GM12878 (cell line): ENCODE data around the gene GDI2. TPM values are rescaled to one million over a fixed set of nuclear protein-coding genes. Genes with fewer than 3 reads are reported as not detected.

Experiments
- ATAC-seq: fragments of 200-7000 bp; cut with Tn5 transposase; 3 replicates; pipeline ENCODE4 v1.9.1; 2020; ENCODE audit warnings: mild to moderate bottlenecking, moderate library complexity
- BruUV-seq: library from RNA; stranded (reverse); fragments of 400-500 nt; replicated peaks from 2 replicates; lab custom pipeline; 2021; lab: Mats Ljungman, UMichigan
- CTCF ChIA-PET: fragments of 300-600 bp; sonication (Branson Sonifier 250); formaldehyde crosslinking; extraction: SDS; loops from one replicate; lab custom pipeline; 2021; ENCODE audit warnings: inconsistent platforms; lab: Yijun Ruan, JAX
- POLR2A ChIA-PET: fragments of 350-600 bp; formaldehyde crosslinking; extraction: SDS; loops from one replicate; lab custom pipeline; 2021; ENCODE audit warnings: inconsistent platforms; lab: Charles Lee
- RAD21 ChIA-PET: fragments of 300-600 bp; sonication (Branson Sonifier 250); formaldehyde crosslinking; loops from one replicate; lab custom pipeline; 2023; ENCODE audit warnings: antibody characterized with exemption; ENCODE audit not compliant: unreplicated experiment; lab: Charles Lee
- SMC1A ChIA-PET: fragments of 300-600 bp; sonication (Branson Sonifier 250); formaldehyde crosslinking; loops from one replicate; lab custom pipeline; 2023; ENCODE audit not compliant: unreplicated experiment, uncharacterized antibody; lab: Charles Lee
- DNase-seq: peaks from one replicate; pipeline ENCODE4 v3.0.0-alpha.2; 2011; ENCODE audit warnings: low read depth, low spot score
- FAIRE-seq: peaks from 3 replicates; lab custom pipeline; 2011; peaks lifted over from hg19 to GRCh38; lab: Jason Lieb, UNC
- H2AFZ ChIP-seq: 2 replicates; pipeline ENCODE4 v1.6.0; 2011; ENCODE audit warnings: low read depth, low read length, control low read depth; ENCODE audit not compliant: control insufficient read depth
- H3K27ac ChIP-seq: 2 replicates; pipeline ENCODE4 v1.5.1; 2011; ENCODE audit warnings: control low read depth; ENCODE audit not compliant: control insufficient read depth, insufficient read depth
- H3K27me3 ChIP-seq, 2 experiments: replicated peaks in 1 of 2; 2 replicates each; pipeline versions ENCODE4 v1.6.0 to v1.6.1; 2011; ENCODE audit warnings: low read length in 1 of 2; ENCODE audit not compliant: control insufficient read depth in 2 of 2, insufficient read depth in 2 of 2
- H3K36me3 ChIP-seq, 2 experiments: 2 replicates each; pipeline ENCODE4 v1.5.1; 2011; ENCODE audit warnings: low read length in 1 of 2; ENCODE audit not compliant: control insufficient read depth in 2 of 2, insufficient read depth in 2 of 2
- H3K4me1 ChIP-seq: 2 replicates; pipeline ENCODE4 v1.6.1; 2011; ENCODE audit warnings: mild to moderate bottlenecking, low read length, moderate library complexity, mixed read lengths; ENCODE audit not compliant: control insufficient read depth, insufficient read depth
- H3K4me2 ChIP-seq: 2 replicates; pipeline ENCODE4 v1.6.0; 2011; ENCODE audit warnings: control low read depth; ENCODE audit not compliant: control insufficient read depth, insufficient read depth
- H3K4me3 ChIP-seq: fragments of 200-600 bp; sonication (generic); 2 replicates; pipeline ENCODE4 v1.5.1; 2016
- H3K79me2 ChIP-seq: 2 replicates; pipeline ENCODE4 v1.6.0; 2011; ENCODE audit warnings: low read length; ENCODE audit not compliant: control insufficient read depth, insufficient read depth
- H3K9ac ChIP-seq: 2 replicates; pipeline ENCODE4 v1.8.0; 2011; ENCODE audit warnings: low read length, control low read depth, mixed read lengths; ENCODE audit not compliant: control insufficient read depth, insufficient read depth
- H3K9me3 ChIP-seq: replicated peaks from 3 replicates; pipeline ENCODE4 v1.5.1; 2011; ENCODE audit warnings: mild to moderate bottlenecking, low read length; ENCODE audit not compliant: control insufficient read depth, insufficient read depth
- H4K20me1 ChIP-seq: 2 replicates; pipeline ENCODE4 v1.6.0; 2011; ENCODE audit not compliant: control insufficient read depth, insufficient read depth
- ATF7 ChIP-seq: fragments of 450-650 bp; IDR thresholded peaks from 2 replicates; pipeline ENCODE4 v1.6.1; 2016; ENCODE audit warnings: low read depth, mild to moderate bottlenecking
- FOXK2 ChIP-seq: fragments of 450-650 bp; IDR thresholded peaks from 2 replicates; pipeline ENCODE4 v1.6.1; 2017; ENCODE audit warnings: mild to moderate bottlenecking, moderate library complexity
- HDGF ChIP-seq: fragments of 450-650 bp; IDR thresholded peaks from 2 replicates; pipeline ENCODE4 v1.6.1; 2016; ENCODE audit warnings: antibody characterized with exemption
- IKZF1 ChIP-seq: fragments of 450-650 bp; conservative IDR thresholded peaks from 2 replicates; pipeline ENCODE4 v1.6.1; 2017; ENCODE audit warnings: antibody characterized with exemption, mild to moderate bottlenecking
- MXI1 ChIP-seq: fragments of 150-350 bp; IDR thresholded peaks from 2 replicates; pipeline ENCODE4 v1.6.1; 2011; ENCODE audit warnings: low read depth, mild to moderate bottlenecking, inconsistent platforms, low read length, improper control_type of control experiment
- NBN ChIP-seq: fragments of 450-650 bp; IDR thresholded peaks from 2 replicates; pipeline ENCODE4 v1.6.1; 2016
- NFIC ChIP-seq: IDR thresholded peaks from 2 replicates; pipeline ENCODE4 v1.6.1; 2012; ENCODE audit warnings: low read depth, mild to moderate bottlenecking, inconsistent platforms, low read length, moderate library complexity
- NR2C2 ChIP-seq: IDR thresholded peaks from 2 replicates; pipeline ENCODE4 v1.6.1; 2011; ENCODE audit warnings: borderline replicate concordance, low read depth; ENCODE audit not compliant: control insufficient read depth, insufficient read length
- PAX8 ChIP-seq: fragments of 450-650 bp; IDR thresholded peaks from 2 replicates; pipeline ENCODE4 v1.6.1; 2017; ENCODE audit warnings: mild to moderate bottlenecking, moderate library complexity
- PML ChIP-seq: IDR thresholded peaks from 2 replicates; pipeline ENCODE4 v1.6.1; 2012; ENCODE audit warnings: low read length, inconsistent platforms
- RBBP5 ChIP-seq: fragments of 200-600 bp; sonication (generic); conservative IDR thresholded peaks from 2 replicates; pipeline ENCODE4 v1.6.1; 2016
- RUNX3 ChIP-seq: IDR thresholded peaks from 2 replicates; pipeline ENCODE4 v1.6.1; 2012; ENCODE audit warnings: low read length, inconsistent platforms
- SUZ12 ChIP-seq: fragments of 200-600 bp; sonication (generic); IDR thresholded peaks from one replicate; pipeline ENCODE4 v1.6.1; 2018; ENCODE audit warnings: antibody characterized with exemption, mild to moderate bottlenecking; ENCODE audit not compliant: unreplicated experiment
- YY1 ChIP-seq: IDR thresholded peaks from 2 replicates; pipeline ENCODE4 v1.6.1; 2011; ENCODE audit warnings: low read depth, mild to moderate bottlenecking, low read length
- ZNF217 ChIP-seq: fragments of 450-650 bp; IDR thresholded peaks from 2 replicates; pipeline ENCODE4 v1.6.1; 2017; ENCODE audit warnings: antibody characterized with exemption, mild to moderate bottlenecking
- WGBS: methylation state at CpG from one replicate; pipeline ENCODE4 v1.1.6; 2016; ENCODE audit warnings: low lambda C conversion rate; ENCODE audit not compliant: insufficient replicate concordance, insufficient coverage; ENCODE audit errors: missing lambda C conversion rate; 5-methylcytosine and 5-hydroxymethylcytosine counted together
- in situ Hi-C: fragments of 300-500 bp; cut with MboI; formaldehyde crosslinking; loops from 9 replicates; pipeline ENCODE4 v1.14.3; 2018; ENCODE audit warnings: mixed read lengths
- intact Hi-C: fragments of 100-400 bp; cut with micrococcal nuclease; formaldehyde crosslinking; loops from one replicate; pipeline ENCODE4 v1.14.2; 2022; ENCODE audit not compliant: unreplicated experiment
- polyA plus RNA-seq, 11 experiments: library from polyadenylated mRNA; depleted of rRNA in 4 of 11; unstranded in 6 of 11; stranded (reverse) in 5 of 11; fragments of >200 nt; fragmentation: Nextera tagmentation in 4 of 11; fragmentation: Illumina TruSeq in 1 of 11; extraction: Ambion mirVana in 4 of 11; extraction: Trizol in 1 of 11; gene quantifications; 1 replicate in 1 of 11; 2 replicates in 10 of 11; pipeline versions ENCODE4 v1.2.1 to v1.2.3, GENCODE V29; 2011 to 2016; ENCODE audit warnings: inconsistent platforms in 2 of 11, missing spikeins in 2 of 11, low read depth in 1 of 11
- total RNA-seq, 4 experiments: library from RNA; depleted of rRNA in 3 of 4; stranded (reverse); fragments of >200 nt in 3 of 4; fragmentation: Illumina TruSeq in 1 of 4; extraction: Trizol in 1 of 4; gene quantifications; 2 replicates each; pipeline versions ENCODE4 v1.2.1 to v1.2.3, GENCODE V29; 2013 to 2021
- TF ChIP-seq, protein P1 (sequence below): fragments of 450-650 bp; IDR thresholded peaks from 2 replicates; pipeline ENCODE4 v1.6.1; 2017; ENCODE audit warnings: mild to moderate bottlenecking, low read depth, inconsistent platforms; ENCODE audit not compliant: poor library complexity, severe bottlenecking
- TF ChIP-seq, protein P2 (sequence below): fragments of 450-650 bp; IDR thresholded peaks from 2 replicates; pipeline ENCODE4 v1.6.1; 2014; ENCODE audit warnings: mild to moderate bottlenecking
- TF ChIP-seq, protein P3 (sequence below): fragments of 450-650 bp; IDR thresholded peaks from 2 replicates; pipeline ENCODE4 v1.6.1; 2017; ENCODE audit warnings: borderline replicate concordance

Gene GDI2
- total and polyA plus RNA-seq, 10 of the 15 experiments (the other 5 are each of a cell fraction or from before 2014, with no cell fraction given) = 261 to 395 (median 276) TPM

DNA sequence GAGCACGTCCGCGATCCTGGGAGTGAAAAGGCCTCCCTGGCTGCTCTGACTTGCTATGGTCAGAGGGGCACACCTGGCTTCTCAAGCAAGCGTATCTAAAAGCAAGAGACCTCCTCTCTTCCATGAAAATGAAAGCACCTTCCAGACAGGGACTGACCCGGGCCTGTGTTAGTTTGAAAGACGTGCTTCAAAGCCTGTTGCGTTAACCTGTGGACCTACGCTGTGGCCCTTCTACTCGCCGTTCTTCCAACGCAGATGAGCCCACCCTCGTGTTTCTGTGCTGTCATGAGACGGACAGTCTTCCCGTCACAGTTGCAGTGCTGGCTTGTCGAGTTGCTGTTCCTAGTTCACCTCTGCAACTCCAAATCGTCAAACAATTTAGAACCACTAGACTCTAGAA is 15.5 kb upstream of the GDI2 start:
- BruUV-seq = no TSS peak
- Histone ChIP-seq H2AFZ (no peak overlapping the region), H3K36me3 (no peaks in the 10 kb centered on the region), H3K4me1 (no peaks in the 10 kb centered on the region), H4K20me1 (no peaks in the 10 kb centered on the region), H3K79me2 (no peaks in the 10 kb centered on the region), H3K9ac (no peak overlapping the region), H3K4me3 (no peak overlapping the region), H3K27ac (no peak overlapping the region), H3K9me3 (no peaks in the 10 kb centered on the region), H3K4me2 (no peak overlapping the region), H3K27me3 (no peaks in the 10 kb centered on the region)
- intact Hi-C loops = no loop called here
- ChIA-PET POLR2A (no interaction called here), SMC1A (no interaction called here), RAD21 (interaction anchor here (1.1 kb wide), 1 partner anchor 15 kb away, joined by 4 read pairs; no protein-coding TSS in a partner anchor), CTCF (interaction anchor here (1.5 to 2.6 kb wide), 2 partner anchors 9 to 15 kb away, joined by 4 to 9 read pairs; no protein-coding TSS in a partner anchor)
- DNase-seq (no peak), FAIRE-seq (no peak), ATAC-seq (no peak)
- WGBS = 90% methylated on average over 16 of the region's 16 CpGs
- in situ Hi-C loops = no loop called here
- no peak for TF ChIP-seq RUNX3
- TF ChIP-seq, protein P1, sequence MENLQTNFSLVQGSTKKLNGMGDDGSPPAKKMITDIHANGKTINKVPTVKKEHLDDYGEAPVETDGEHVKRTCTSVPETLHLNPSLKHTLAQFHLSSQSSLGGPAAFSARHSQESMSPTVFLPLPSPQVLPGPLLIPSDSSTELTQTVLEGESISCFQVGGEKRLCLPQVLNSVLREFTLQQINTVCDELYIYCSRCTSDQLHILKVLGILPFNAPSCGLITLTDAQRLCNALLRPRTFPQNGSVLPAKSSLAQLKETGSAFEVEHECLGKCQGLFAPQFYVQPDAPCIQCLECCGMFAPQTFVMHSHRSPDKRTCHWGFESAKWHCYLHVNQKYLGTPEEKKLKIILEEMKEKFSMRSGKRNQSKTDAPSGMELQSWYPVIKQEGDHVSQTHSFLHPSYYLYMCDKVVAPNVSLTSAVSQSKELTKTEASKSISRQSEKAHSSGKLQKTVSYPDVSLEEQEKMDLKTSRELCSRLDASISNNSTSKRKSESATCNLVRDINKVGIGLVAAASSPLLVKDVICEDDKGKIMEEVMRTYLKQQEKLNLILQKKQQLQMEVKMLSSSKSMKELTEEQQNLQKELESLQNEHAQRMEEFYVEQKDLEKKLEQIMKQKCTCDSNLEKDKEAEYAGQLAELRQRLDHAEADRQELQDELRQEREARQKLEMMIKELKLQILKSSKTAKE = no peak
- TF ChIP-seq SUZ12 = no peak
- TF ChIP-seq, protein P2, sequence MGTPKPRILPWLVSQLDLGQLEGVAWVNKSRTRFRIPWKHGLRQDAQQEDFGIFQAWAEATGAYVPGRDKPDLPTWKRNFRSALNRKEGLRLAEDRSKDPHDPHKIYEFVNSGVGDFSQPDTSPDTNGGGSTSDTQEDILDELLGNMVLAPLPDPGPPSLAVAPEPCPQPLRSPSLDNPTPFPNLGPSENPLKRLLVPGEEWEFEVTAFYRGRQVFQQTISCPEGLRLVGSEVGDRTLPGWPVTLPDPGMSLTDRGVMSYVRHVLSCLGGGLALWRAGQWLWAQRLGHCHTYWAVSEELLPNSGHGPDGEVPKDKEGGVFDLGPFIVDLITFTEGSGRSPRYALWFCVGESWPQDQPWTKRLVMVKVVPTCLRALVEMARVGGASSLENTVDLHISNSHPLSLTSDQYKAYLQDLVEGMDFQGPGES = no peak
- no peak for TF ChIP-seq PML
- no peak for TF ChIP-seq ATF7
- TF ChIP-seq, protein P3, sequence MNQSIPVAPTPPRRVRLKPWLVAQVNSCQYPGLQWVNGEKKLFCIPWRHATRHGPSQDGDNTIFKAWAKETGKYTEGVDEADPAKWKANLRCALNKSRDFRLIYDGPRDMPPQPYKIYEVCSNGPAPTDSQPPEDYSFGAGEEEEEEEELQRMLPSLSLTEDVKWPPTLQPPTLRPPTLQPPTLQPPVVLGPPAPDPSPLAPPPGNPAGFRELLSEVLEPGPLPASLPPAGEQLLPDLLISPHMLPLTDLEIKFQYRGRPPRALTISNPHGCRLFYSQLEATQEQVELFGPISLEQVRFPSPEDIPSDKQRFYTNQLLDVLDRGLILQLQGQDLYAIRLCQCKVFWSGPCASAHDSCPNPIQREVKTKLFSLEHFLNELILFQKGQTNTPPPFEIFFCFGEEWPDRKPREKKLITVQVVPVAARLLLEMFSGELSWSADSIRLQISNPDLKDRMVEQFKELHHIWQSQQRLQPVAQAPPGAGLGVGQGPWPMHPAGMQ = no peak
- no peak for TF ChIP-seq FOXK2
- no peak for TF ChIP-seq RBBP5
- no peak for TF ChIP-seq YY1
- no peak for TF ChIP-seq NFIC
- no peak for TF ChIP-seq HDGF
- TF ChIP-seq ZNF217 = no peak
- TF ChIP-seq PAX8 = no peak
- no peak for TF ChIP-seq IKZF1
- TF ChIP-seq NR2C2 = no peak
- TF ChIP-seq NBN = no peak
- TF ChIP-seq MXI1 = no peak
